GM13977 (cell line): ENCODE data around the gene UGT1A6.

Experiments
- DNase-seq: peaks from one replicate; pipeline ENCODE4 v3.0.0; 2012; ENCODE audit warnings: low spot score
- in situ Hi-C: fragments of 300-500 bp; cut with MboI; formaldehyde crosslinking; loops from one replicate; pipeline ENCODE4 v1.12.0; 2022; ENCODE audit warnings: low sequenced_read_pairs, low pct_unique_long_range_greater_than_20kb, mixed read lengths, inconsistent platforms; ENCODE audit not compliant: unreplicated experiment
- TF ChIP-seq, protein P1 (sequence below): IDR thresholded peaks from 2 replicates; pipeline ENCODE4 v1.5.1; 2012; ENCODE audit warnings: mild to moderate bottlenecking, control low read depth; ENCODE audit not compliant: insufficient read depth; ENCODE audit errors: extremely low read depth, missing control alignments

Gene UGT1A6

DNA sequence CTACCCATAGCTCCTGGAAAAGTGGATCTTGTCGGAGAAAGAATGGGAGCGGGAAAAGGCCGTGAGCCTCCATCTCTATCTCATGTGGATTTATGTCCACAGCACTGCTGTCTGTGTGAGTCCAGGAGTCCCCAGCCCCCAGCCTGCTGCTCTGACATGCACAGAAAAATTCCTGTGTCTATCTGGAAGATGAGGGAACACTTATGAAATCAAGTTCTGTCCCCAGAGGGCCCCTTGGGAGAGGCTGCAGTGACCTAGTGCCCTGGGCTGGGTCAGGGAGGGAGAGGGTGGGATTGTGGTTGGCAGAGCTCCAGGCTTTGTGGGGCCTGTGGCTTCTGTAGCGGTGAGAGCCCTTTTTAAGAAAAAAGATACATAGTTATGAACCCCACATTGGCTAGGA lies 124.1 kb downstream of the UGT1A6 start:
- no peak for DNase-seq
- TF ChIP-seq, protein P1, sequence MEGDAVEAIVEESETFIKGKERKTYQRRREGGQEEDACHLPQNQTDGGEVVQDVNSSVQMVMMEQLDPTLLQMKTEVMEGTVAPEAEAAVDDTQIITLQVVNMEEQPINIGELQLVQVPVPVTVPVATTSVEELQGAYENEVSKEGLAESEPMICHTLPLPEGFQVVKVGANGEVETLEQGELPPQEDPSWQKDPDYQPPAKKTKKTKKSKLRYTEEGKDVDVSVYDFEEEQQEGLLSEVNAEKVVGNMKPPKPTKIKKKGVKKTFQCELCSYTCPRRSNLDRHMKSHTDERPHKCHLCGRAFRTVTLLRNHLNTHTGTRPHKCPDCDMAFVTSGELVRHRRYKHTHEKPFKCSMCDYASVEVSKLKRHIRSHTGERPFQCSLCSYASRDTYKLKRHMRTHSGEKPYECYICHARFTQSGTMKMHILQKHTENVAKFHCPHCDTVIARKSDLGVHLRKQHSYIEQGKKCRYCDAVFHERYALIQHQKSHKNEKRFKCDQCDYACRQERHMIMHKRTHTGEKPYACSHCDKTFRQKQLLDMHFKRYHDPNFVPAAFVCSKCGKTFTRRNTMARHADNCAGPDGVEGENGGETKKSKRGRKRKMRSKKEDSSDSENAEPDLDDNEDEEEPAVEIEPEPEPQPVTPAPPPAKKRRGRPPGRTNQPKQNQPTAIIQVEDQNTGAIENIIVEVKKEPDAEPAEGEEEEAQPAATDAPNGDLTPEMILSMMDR, result no peak
- in situ Hi-C loops, result no loop called here

DNA sequence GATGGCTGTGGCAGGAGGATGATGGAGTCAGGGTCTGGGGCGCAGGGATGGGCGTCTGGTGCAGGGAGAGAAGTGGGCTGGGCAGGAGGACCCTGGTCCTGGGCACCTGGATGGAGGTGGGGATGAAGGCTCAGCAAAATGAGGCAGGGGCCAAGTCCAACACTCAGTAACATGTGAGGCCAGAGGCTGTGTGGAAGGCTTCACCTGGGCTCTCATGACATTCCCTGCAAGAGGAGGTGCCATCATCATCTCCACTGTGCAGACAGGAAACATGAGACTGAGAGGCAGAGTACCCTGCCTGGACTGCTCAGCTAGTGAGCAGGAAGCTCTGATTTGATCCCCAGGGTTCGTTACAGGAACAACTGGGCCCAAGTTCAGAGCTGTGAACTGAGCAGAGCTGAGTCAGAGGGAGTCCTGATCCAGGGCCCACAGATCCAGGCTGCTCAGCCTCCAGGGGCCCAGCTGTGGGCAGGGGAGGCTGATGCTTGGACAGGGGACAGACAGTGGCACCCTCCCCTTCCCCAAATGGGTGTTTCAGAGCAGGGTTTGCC lies 124.7 kb downstream of the UGT1A6 start:
- no peak for DNase-seq
- TF ChIP-seq, protein P1, result no peak
- in situ Hi-C loops, result no loop called here

DNA sequence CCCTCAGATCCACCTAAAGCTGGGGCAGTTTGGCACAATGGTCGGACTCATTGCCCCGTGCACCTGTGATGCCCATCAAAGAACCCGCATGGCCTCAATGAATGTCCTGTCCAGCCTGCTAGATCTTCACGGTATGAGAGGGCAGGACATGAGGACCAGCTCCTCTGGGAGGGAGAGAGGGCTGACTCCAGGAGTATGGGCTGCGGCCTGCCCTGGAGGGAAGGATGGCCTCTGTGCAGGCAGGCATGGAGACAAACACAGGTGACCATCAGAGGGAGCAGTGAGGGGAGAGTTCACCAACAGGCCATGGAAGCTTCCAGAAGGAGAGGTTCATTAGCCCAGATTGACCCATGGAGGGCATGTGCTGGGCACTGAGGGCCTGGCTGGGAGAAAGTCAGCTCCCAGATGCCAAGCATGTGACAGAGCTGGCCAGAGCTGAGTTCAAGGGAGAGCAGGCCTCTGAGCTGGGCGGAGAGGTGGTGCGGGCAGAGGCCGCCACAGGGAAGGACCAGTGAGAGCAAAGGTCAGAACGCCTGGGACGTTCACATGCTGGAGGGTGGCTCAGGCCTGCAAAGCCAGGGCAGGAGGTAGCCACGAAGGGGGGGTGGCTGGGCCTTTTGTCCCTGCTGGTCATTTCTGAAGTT lies 125.4 kb downstream of the UGT1A6 start:
- DNase-seq, result no peak
- in situ Hi-C loops, result no loop called here
- TF ChIP-seq, protein P1, result no peak

DNA sequence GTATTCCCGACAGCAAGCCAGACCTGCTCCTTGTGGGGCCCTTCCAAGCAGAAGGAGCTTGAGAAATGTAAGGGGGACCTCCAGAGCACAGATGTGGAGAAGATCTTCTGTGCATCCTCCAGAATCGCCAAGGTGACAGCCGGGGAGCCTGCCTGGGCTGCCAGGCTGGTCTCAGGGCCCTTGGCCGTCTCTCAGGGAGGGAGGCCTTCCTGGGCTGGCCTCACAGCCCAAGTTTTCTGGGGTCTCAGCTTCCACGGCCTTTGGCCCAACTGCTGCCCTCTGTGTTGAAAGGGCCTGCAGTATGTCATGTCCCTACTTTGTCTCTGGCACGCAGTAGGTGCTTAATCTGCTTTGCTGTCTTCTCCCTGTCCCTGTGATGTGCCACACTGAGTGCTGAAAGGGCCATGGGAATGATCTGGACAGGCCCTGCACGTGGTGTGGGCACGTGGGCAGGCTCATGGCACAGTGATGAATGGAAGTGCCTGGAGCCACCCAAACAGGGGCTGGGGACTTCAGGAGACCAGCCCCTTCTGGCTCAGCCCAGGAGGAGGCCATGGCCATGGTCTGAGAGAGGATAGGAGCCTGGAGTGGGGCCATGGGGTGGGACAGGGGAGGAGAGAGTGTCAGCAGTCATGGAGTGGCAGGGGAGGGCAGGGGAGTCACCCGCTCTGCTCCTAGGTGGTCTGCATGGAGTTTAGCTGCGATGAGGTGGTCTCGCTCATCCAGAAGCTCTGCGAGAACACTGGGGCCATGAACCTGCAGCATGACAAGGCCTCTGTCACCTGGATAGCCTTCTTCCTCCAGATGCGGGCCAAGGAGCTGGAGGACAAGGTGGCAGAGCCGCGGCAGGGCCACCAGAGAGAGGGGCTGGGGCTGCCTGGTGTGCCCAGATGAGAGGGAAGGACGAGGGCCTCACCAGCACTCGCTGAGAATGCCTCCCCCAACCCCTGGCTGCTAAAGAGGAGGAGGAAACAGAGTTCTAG lies 126.2 kb downstream of the UGT1A6 start:
- TF ChIP-seq, protein P1, result no peak
- no peak for DNase-seq
- in situ Hi-C loops, result no loop called here

DNA sequence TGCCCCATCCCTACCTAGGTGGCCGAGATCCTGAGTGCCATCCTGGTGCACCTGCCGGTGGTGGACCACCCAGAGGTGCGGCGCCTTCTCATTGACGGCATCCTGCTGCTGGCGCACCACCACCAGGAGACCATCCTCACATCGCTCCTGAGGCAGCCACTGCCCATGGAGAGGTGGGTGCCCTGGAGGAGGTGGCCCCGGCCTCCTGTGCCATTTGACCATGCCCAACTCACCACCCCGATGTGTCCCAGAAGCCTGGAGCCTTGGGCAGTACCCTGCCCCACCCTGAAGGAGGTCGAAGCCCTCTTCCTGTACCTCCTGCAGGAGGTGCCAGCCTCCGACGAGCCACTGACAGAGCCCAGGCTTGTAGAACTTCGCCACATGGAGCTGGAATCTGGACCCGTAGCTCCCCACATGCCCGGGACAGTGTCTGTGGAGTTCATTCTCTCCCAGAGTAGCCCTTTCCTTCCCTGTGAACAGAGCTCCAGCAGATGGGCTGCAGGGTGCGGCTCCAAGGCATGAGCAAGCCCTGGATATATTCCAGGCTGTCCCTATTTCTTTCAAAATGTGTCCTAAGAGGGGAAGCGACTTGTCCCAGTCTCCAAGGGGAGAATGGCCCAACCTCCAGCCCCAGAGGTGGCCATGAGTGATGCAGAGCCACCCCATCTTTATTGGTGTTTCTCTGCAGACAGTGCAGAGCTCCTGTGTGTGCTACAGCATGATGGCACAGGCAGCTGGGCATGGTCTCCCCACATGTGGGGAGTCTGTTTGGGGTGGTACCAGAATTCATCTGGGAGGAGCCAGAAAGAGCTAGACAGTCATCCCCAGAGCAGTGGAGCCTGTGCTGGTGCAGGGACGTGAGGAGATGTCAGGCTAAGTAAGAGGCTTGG lies 127.4 kb downstream of the UGT1A6 start:
- TF ChIP-seq, protein P1, result no peak
- DNase-seq, result no peak
- in situ Hi-C loops, result no loop called here

DNA sequence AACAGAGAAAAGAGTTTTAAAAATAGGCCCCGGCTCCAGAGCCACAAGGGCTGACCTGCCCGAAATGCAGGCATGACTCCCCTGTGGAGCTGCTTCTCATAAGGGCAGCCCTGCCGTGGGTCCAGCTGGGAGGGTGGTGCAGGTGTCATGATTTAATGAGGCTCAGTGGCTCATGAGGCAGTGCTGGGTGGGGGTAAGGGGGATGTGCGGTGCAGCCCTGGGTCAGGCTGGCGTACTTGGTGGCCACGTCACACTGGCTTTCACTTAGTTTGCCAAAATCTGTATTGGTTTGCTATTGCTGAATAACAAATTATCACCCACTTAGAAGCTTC lies 128.1 kb downstream of the UGT1A6 start:
- TF ChIP-seq, protein P1, result no peak
- DNase-seq, result no peak
- in situ Hi-C loops, result no loop called here
